Endothelial cell of umbilical vein (primary cell): ENCODE measurements around the gene TOLLIP. TPM values are rescaled to one million over a fixed set of nuclear protein-coding genes. Genes with fewer than 3 reads are reported as not detected.

ENCODE experiments used
- BruUV-seq: library from RNA; stranded (reverse); fragments of 400-500 nt; replicated peaks from 2 replicates; lab custom pipeline; 2021; lab: Mats Ljungman, UMichigan
- CTCF ChIA-PET: fragments of 300-600, 350-600 bp; sonication (Branson Sonifier 250); formaldehyde crosslinking; loops from one replicate; lab custom pipeline; 2021; ENCODE audit warnings: antibody characterized with exemption, inconsistent platforms; lab: Charles Lee
- POLR2A ChIA-PET: fragments of 300-600, 350-600 bp; sonication (Branson Sonifier 250); formaldehyde crosslinking; loops from one replicate; lab custom pipeline; 2021; ENCODE audit warnings: antibody characterized with exemption, inconsistent platforms; lab: Charles Lee
- DNase-seq: peaks from one replicate; pipeline ENCODE4 v3.0.0-alpha.2; 2011; ENCODE audit warnings: low read depth, low spot score
- FAIRE-seq: peaks from 2 replicates; lab custom pipeline; 2011; peaks lifted over from hg19 to GRCh38; lab: Jason Lieb, UNC
- H2AFZ ChIP-seq: 2 replicates; pipeline ENCODE4 v1.6.0; 2012; ENCODE audit warnings: low read depth, low read length, control low read depth, inconsistent platforms
- H3K27ac ChIP-seq: 2 replicates; pipeline ENCODE4 v1.5.1; 2011; ENCODE audit warnings: low read depth, mild to moderate bottlenecking, control low read depth, low read length, moderate library complexity; ENCODE audit not compliant: insufficient read depth
- H3K27me3 ChIP-seq, 2 experiments: 2 replicates each; pipeline versions ENCODE4 v1.6.0 to v1.6.1; 2011; ENCODE audit warnings: low read length in 2 of 2, mixed read lengths in 1 of 2; ENCODE audit not compliant: control insufficient read depth in 2 of 2, insufficient read depth in 2 of 2
- H3K36me3 ChIP-seq, 2 experiments: 2 replicates in 1 of 2; 3 replicates in 1 of 2; pipeline ENCODE4 v1.5.1; 2011; ENCODE audit warnings: low read length in 2 of 2, mild to moderate bottlenecking in 1 of 2, moderate library complexity in 1 of 2; ENCODE audit not compliant: control insufficient read depth in 2 of 2, insufficient read depth in 2 of 2; ENCODE audit errors: extremely low read depth in 1 of 2
- H3K4me1 ChIP-seq: 3 replicates; pipeline ENCODE4 v1.5.1; 2011; ENCODE audit warnings: mild to moderate bottlenecking, low read length; ENCODE audit not compliant: control insufficient read depth, insufficient read depth; ENCODE audit errors: extremely low read depth
- H3K4me2 ChIP-seq: 2 replicates; pipeline ENCODE4 v1.6.1; 2011; ENCODE audit warnings: low read length, control low read depth, mixed read lengths; ENCODE audit not compliant: insufficient read depth
- H3K4me3 ChIP-seq, 3 experiments: fragments of 200-600 bp in 1 of 3; sonication (generic), shearing (Covaris generic) in 1 of 3; replicated peaks in 1 of 3; 2 replicates each; pipeline ENCODE4 v1.5.1; 2011 to 2016; ENCODE audit warnings: control low read depth in 3 of 3, low read length in 3 of 3, mild to moderate bottlenecking in 2 of 3, inconsistent platforms in 1 of 3, low read depth in 1 of 3, moderate library complexity in 1 of 3; ENCODE audit not compliant: insufficient read depth in 1 of 3
- H3K79me2 ChIP-seq: 2 replicates; pipeline ENCODE4 v1.6.0; 2012; ENCODE audit warnings: low read length, inconsistent platforms; ENCODE audit not compliant: control insufficient read depth, insufficient read depth
- H3K9ac ChIP-seq: replicated peaks from 2 replicates; pipeline ENCODE3; 2011; ENCODE audit warnings: low read length, control low read depth; ENCODE audit not compliant: insufficient read depth; ENCODE audit errors: extremely low read depth
- H3K9me1 ChIP-seq: replicated peaks from 3 replicates; pipeline ENCODE4 v1.6.0; 2011; ENCODE audit warnings: mild to moderate bottlenecking, low read length; ENCODE audit not compliant: control insufficient read depth, insufficient read depth; ENCODE audit errors: extremely low read depth
- H3K9me3 ChIP-seq: replicated peaks from 2 replicates; pipeline ENCODE4 v1.5.1; 2012; ENCODE audit warnings: low read length, inconsistent platforms; ENCODE audit not compliant: control insufficient read depth, insufficient read depth
- H4K20me1 ChIP-seq: replicated peaks from 2 replicates; pipeline ENCODE3; 2011; ENCODE audit warnings: mild to moderate bottlenecking, low read length; ENCODE audit not compliant: control insufficient read depth, insufficient read depth; ENCODE audit errors: extremely low read depth
- CTCF ChIP-seq, 2 donors: IDR thresholded peaks; 1 replicate in 1 of 2; 2 replicates in 1 of 2; pipeline ENCODE4 v1.5.1; 2011; ENCODE audit warnings: low read length in 2 of 2, mild to moderate bottlenecking in 2 of 2, moderate library complexity in 2 of 2, control low read depth in 1 of 2, inconsistent platforms in 1 of 2, low read depth in 1 of 2; ENCODE audit not compliant: insufficient read depth in 1 of 2; ENCODE audit errors: extremely low read depth in 1 of 2
- EZH2 ChIP-seq: IDR thresholded peaks from 2 replicates; pipeline ENCODE4 v1.6.1; 2012; ENCODE audit warnings: borderline replicate concordance, low read depth, mild to moderate bottlenecking, moderate library complexity, low read length, inconsistent platforms; ENCODE audit not compliant: severe bottlenecking
- FOS ChIP-seq: IDR thresholded peaks from 2 replicates; pipeline ENCODE4 v1.6.1; 2011; ENCODE audit warnings: mild to moderate bottlenecking, low read length, moderate library complexity, borderline replicate concordance; ENCODE audit not compliant: insufficient read depth
- GATA2 ChIP-seq: IDR thresholded peaks from 2 replicates; pipeline ENCODE4 v1.7.0; 2011; ENCODE audit warnings: low read depth, mild to moderate bottlenecking, moderate library complexity, mixed read lengths, low read length; ENCODE audit not compliant: insufficient read length, insufficient read depth
- JUN ChIP-seq: IDR thresholded peaks from 2 replicates; pipeline ENCODE4 v1.6.1; 2011; ENCODE audit warnings: borderline replicate concordance, low read depth; ENCODE audit not compliant: insufficient read length, insufficient read depth
- MYC ChIP-seq: IDR thresholded peaks from one replicate; pipeline ENCODE4 v1.6.1; 2011; ENCODE audit warnings: mild to moderate bottlenecking, low read depth, low read length
- POLR2A ChIP-seq: IDR thresholded peaks from 2 replicates; pipeline ENCODE4 v1.6.1; 2012; ENCODE audit warnings: low read depth, mild to moderate bottlenecking, control low read depth, low read length
- POLR2AphosphoS5 ChIP-seq: IDR thresholded peaks from 2 replicates; pipeline ENCODE4 v1.6.1; 2012; ENCODE audit warnings: low read depth, mild to moderate bottlenecking, control low read depth, low read length, moderate library complexity; ENCODE audit not compliant: insufficient read depth
- dilution Hi-C: fragments of 300-500 bp; cut with MboI; formaldehyde crosslinking; loops from one replicate; pipeline ENCODE4 v1.15.0; 2019; ENCODE audit warnings: low sequenced_read_pairs; ENCODE audit not compliant: extremely low pct_ligation_motif_present
- intact Hi-C: fragments of 100-400 bp; cut with micrococcal nuclease; formaldehyde crosslinking; loops from one replicate; pipeline ENCODE4 v1.10.0; 2022
- polyA plus RNA-seq, 4 experiments: library from polyadenylated mRNA; depleted of rRNA in 3 of 4; stranded (reverse) in 3 of 4; unstranded in 1 of 4; fragments of >200 nt; gene quantifications; 2 replicates each; pipeline versions ENCODE4 v1.2.1 to v1.2.3, GENCODE V29; 2011 to 2012; ENCODE audit warnings: missing spikeins in 1 of 4
- total RNA-seq: library from RNA; stranded (reverse); gene quantifications from 2 replicates; pipeline ENCODE4 v1.2.3, GENCODE V29; 2021
- TF ChIP-seq, protein P1 (sequence below): IDR thresholded peaks from 2 replicates; pipeline ENCODE4 v1.6.1; 2011; ENCODE audit not compliant: insufficient read depth, insufficient read length

The TOLLIP gene
- total and polyA plus RNA-seq, 2 donors (not counting 3 experiments of a cell fraction or from before 2014, with no cell fraction given), result 49.6 to 64.8 TPM

DNA sequence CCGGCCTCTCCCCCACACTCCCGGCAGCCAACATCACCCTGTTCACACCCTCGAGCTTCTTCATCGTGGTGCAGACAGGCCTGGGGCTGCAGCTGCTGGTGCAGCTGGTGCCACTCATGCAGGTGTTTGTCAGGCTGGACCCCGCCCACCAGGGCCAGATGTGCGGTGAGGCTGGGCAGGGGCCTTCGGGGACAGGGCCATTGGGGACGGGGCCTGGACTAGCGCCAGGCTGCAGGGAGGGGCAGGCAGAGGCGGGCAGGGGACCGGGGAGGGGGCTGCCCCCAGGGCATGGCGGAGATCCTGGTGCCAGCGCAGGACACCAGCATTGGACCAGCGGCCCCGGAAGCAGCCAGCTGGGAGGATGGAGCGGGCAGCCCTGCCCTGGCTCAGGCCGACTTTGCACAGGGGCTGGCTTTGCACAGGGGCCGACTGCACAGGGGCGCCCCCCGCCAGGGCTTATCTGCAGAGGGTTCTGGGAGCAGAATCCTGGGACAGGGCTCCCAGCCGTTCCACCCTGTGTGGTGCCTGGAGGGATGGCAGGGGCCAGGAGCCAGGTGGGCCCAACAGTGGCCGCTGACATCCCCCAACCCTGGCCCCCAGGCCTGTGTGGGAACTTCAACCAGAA is 77.9 kb downstream of the TOLLIP start:
- FAIRE-seq, result no peak

More for the DNA sequence above, 77.9 kb downstream of the TOLLIP start:
- H3K9me3 ChIP-seq, result no peaks in the 10 kb centered on the region
- H2AFZ ChIP-seq, result no peak overlapping the region
- POLR2A ChIA-PET, result no interaction called here
- no peaks in the 10 kb centered on the region for H3K27me3 ChIP-seq
- intact Hi-C loops (no loop called here), dilution Hi-C loops (no loop called here)
- no peaks in the 10 kb centered on the region for H3K36me3 ChIP-seq
- no peak overlapping the region for H3K27ac ChIP-seq
- H3K9me1 ChIP-seq, result no peaks in the 10 kb centered on the region
- H3K79me2 ChIP-seq, result no peaks in the 10 kb centered on the region
- CTCF ChIA-PET, result no interaction called here
- BruUV-seq, result no TSS peak
- H4K20me1 ChIP-seq, result no peaks in the 10 kb centered on the region
- H3K4me1 ChIP-seq, result no peaks in the 10 kb centered on the region
- no peak for TF ChIP-seq FOS
- no peak for TF ChIP-seq POLR2AphosphoS5
- no peak for TF ChIP-seq POLR2A
- no peak for TF ChIP-seq MYC
- TF ChIP-seq GATA2, result no peak
- no peak for TF ChIP-seq CTCF (IDR thresholded peaks at IDR 0.05; ENCODE audit: extremely low read depth in 1 of 2, insufficient read depth in 1 of 2, low read depth in 1 of 2, low read length in 2 of 2)
- TF ChIP-seq, protein P1, sequence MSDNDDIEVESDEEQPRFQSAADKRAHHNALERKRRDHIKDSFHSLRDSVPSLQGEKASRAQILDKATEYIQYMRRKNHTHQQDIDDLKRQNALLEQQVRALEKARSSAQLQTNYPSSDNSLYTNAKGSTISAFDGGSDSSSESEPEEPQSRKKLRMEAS, result no peak
- TF ChIP-seq EZH2, result no peak
- no peak for TF ChIP-seq JUN
- DNase-seq, result no peak
- H3K9ac ChIP-seq, result no peak overlapping the region
- no peak overlapping the region for H3K4me3 ChIP-seq
- H3K4me2 ChIP-seq, result no peak overlapping the region
